ENCODE data around the gene STIM2. TPM values are rescaled to one million over a fixed set of nuclear protein-coding genes. Genes with fewer than 3 reads are reported as not detected.

STIM2 gene
- total RNA-seq, 2 donors from 2014 or later = 20.7 to 30.3 TPM

GRCh38 chr4:26936284-26937065, 75.8 kb downstream of the STIM2 start:
- Histone ChIP-seq H3K4me3 (no peak overlapping the region), H3K4me1 (peaks cover 2% of the 10 kb centered on the region), H3K27me3 (no peaks in the 10 kb centered on the region), H3K9ac (ENCODE audit: low read depth in 2 of 2, low read length in 2 of 2) (no peak overlapping the region), H3K9me3 (no peaks in the 10 kb centered on the region), H3K27ac (no peak overlapping the region), H3K36me3 (no peaks in the 10 kb centered on the region)
- DNase-seq = no peak
- intact Hi-C loops (cut with DNase I) = no loop called here
- no peak for TF ChIP-seq CTCF (IDR thresholded peaks at IDR 0.05)

GRCh38 chr4:26937139-26937538, 76.5 kb downstream of the STIM2 start:
- H3K9me3 ChIP-seq = no peaks in the 10 kb centered on the region
- H3K36me3 ChIP-seq = no peaks in the 10 kb centered on the region
- peaks cover 2% of the 10 kb centered on the region for H3K4me1 ChIP-seq
- H3K27ac ChIP-seq = no peak overlapping the region
- no peaks in the 10 kb centered on the region for H3K27me3 ChIP-seq
- no peak for TF ChIP-seq CTCF (IDR thresholded peaks at IDR 0.05)
- no peak overlapping the region for H3K9ac ChIP-seq (ENCODE audit: low read depth in 2 of 2, low read length in 2 of 2)
- intact Hi-C loops (cut with DNase I) = no loop called here
- DNase-seq = no peak
- no peak overlapping the region for H3K4me3 ChIP-seq

GRCh38 chr4:26937567-26937966, 76.9 kb downstream of the STIM2 start:
- no peaks in the 10 kb centered on the region for H3K27me3 ChIP-seq
- TF ChIP-seq CTCF (IDR thresholded peaks at IDR 0.05) = no peak
- H3K27ac ChIP-seq = no peak overlapping the region
- no peak overlapping the region for H3K9ac ChIP-seq (ENCODE audit: low read depth in 2 of 2, low read length in 2 of 2)
- intact Hi-C loops (cut with DNase I) = no loop called here
- H3K9me3 ChIP-seq = no peaks in the 10 kb centered on the region
- no peak for DNase-seq
- peaks cover 2% of the 10 kb centered on the region for H3K4me1 ChIP-seq
- no peak overlapping the region for H3K4me3 ChIP-seq
- H3K36me3 ChIP-seq = no peaks in the 10 kb centered on the region

- TF ChIP-seq CTCF (IDR thresholded peaks at IDR 0.05) = no peak
- H3K9me3 ChIP-seq = no peaks in the 10 kb centered on the region
- peaks cover 2% of the 10 kb centered on the region for H3K4me1 ChIP-seq
- no peak for DNase-seq
- no peak overlapping the region for H3K4me3 ChIP-seq
- intact Hi-C loops (cut with DNase I) = no loop called here
- no peak overlapping the region for H3K9ac ChIP-seq (ENCODE audit: low read depth in 2 of 2, low read length in 2 of 2)
- H3K27me3 ChIP-seq = no peaks in the 10 kb centered on the region
- no peak overlapping the region for H3K27ac ChIP-seq
- no peaks in the 10 kb centered on the region for H3K36me3 ChIP-seq
Measured at GRCh38 chr4:26938516-26938915, 77.9 kb downstream of the STIM2 start.

- no peak overlapping the region for H3K9ac ChIP-seq (ENCODE audit: low read depth in 2 of 2, low read length in 2 of 2)
- H3K4me3 ChIP-seq = no peak overlapping the region
- H3K27ac ChIP-seq = no peak overlapping the region
- peaks cover 2% of the 10 kb centered on the region for H3K4me1 ChIP-seq
- no peak for DNase-seq
- H3K9me3 ChIP-seq = no peaks in the 10 kb centered on the region
- TF ChIP-seq CTCF (IDR thresholded peaks at IDR 0.05) = no peak
- H3K36me3 ChIP-seq = no peaks in the 10 kb centered on the region
- no peaks in the 10 kb centered on the region for H3K27me3 ChIP-seq
- intact Hi-C loops (cut with DNase I) = no loop called here
Measured at GRCh38 chr4:26941951-26942350, 81.3 kb downstream of the STIM2 start.

All from colonic mucosa (tissue), 4 donors.